GM12801 (cell line): ENCODE measurements around the gene GALNT9.

Experiments used
- CTCF ChIP-seq: IDR thresholded peaks from one replicate; pipeline ENCODE4 v1.5.1; 2011; ENCODE audit warnings: control low read depth; ENCODE audit not compliant: insufficient read length; ENCODE audit errors: extremely low read depth

The GALNT9 gene

GRCh38 chr12:132239392-132239791 lies 90.0 kb downstream of the GALNT9 start:
- TF ChIP-seq CTCF = no peak

GRCh38 chr12:132238884-132239283 lies 90.5 kb downstream of the GALNT9 start:
- TF ChIP-seq CTCF = no peak

- TF ChIP-seq CTCF = no peak
Measured at GRCh38 chr12:132238488-132238854, 90.9 kb downstream of the GALNT9 start.

GRCh38 chr12:132237772-132238487 lies 91.5 kb downstream of the GALNT9 start:
- TF ChIP-seq CTCF = no peak

- TF ChIP-seq CTCF = no peak
Measured at GRCh38 chr12:132236930-132237771, 92.2 kb downstream of the GALNT9 start.

GRCh38 chr12:132236129-132236929 lies 93.1 kb downstream of the GALNT9 start:
- no peak for TF ChIP-seq CTCF
